ENCODE results near the gene NOC4L. TPM values are rescaled to one million over a fixed set of nuclear protein-coding genes. Genes with fewer than 3 reads are reported as not detected.

Gene NOC4L
- total and polyA plus RNA-seq, 2 of the 4 experiments (the other 2 are of a cell fraction) = 5.2 to 13.4 TPM

GRCh38 chr12:132176385-132176919 is 32.2 kb downstream of the NOC4L start (continued):
- TF ChIP-seq RCOR1 (IDR thresholded peaks at IDR 0.05; ENCODE audit: insufficient replicate concordance, low read length) = no peak
- TF ChIP-seq MXI1 (IDR thresholded peaks at IDR 0.05; ENCODE audit: borderline replicate concordance, low read depth, low read length) = no peak
- no peak for TF ChIP-seq CHD1 (IDR thresholded peaks at IDR 0.05; ENCODE audit: low read depth, low read length)

- H2BK120ac ChIP-seq (ENCODE audit: low read depth, low read length) = no peak overlapping the region
- no peak overlapping the region for H3K23ac ChIP-seq (ENCODE audit: low read depth, low read length)
- ChIA-PET POLR2A (ENCODE audit: unreplicated experiment) (no interaction called here), CTCF (no interaction called here)
- dilution Hi-C loops (cut with HindIII; ENCODE audit: low sequenced_read_pairs, unreplicated experiment) = no loop called here
- H2BK20ac ChIP-seq (ENCODE audit: low read depth, low read length) = no peak overlapping the region
- no peak overlapping the region for H3K4me2 ChIP-seq (ENCODE audit: low read depth, low read length)
- H3K14ac ChIP-seq (replicated peaks; ENCODE audit: low read depth, low read length) = no peak overlapping the region
- H4K8ac ChIP-seq (ENCODE audit: low read depth in 2 of 2, low read length in 2 of 2) = no peak overlapping the region
- no peak overlapping the region for H3K9ac ChIP-seq (ENCODE audit: low read depth, low read length)
- H3K18ac ChIP-seq (ENCODE audit: low read depth, low read length) = no peak overlapping the region
- H3K27ac ChIP-seq (ENCODE audit: insufficient read depth, low read length) = no peak overlapping the region
- H3K4ac ChIP-seq (ENCODE audit: low read depth, low read length) = no peak overlapping the region
- in situ Hi-C loops (cut with MboI; ENCODE audit: low sequenced_read_pairs) = no loop called here
- no peak for ATAC-seq (ENCODE audit: low read depth)
- no peaks in the 10 kb centered on the region for H3K9me3 ChIP-seq (ENCODE audit: control insufficient read depth, insufficient read depth, low read length)
- no peak overlapping the region for H2AK5ac ChIP-seq (ENCODE audit: low read depth, low read length)
- H3K79me1 ChIP-seq (ENCODE audit: low read depth in 1 of 2, low read length in 2 of 2) = no peaks in the 10 kb centered on the region
- no peaks in the 10 kb centered on the region for H3K36me3 ChIP-seq (ENCODE audit: control insufficient read depth, insufficient read depth, low read length)
- H3K9me1 ChIP-seq (ENCODE audit: insufficient read depth, low read length) = no peaks in the 10 kb centered on the region
- no peak for DNase-seq
- H3K4me3 ChIP-seq (ENCODE audit: insufficient read depth, low read depth, low read length) = no peak overlapping the region
- H2BK15ac ChIP-seq (ENCODE audit: low read depth, low read length) = no peak overlapping the region
- H3K27me3 ChIP-seq (ENCODE audit: control insufficient read depth, insufficient read depth, low read length) = peaks cover 59% of the 10 kb centered on the region
- H2BK5ac ChIP-seq (ENCODE audit: low read depth, low read length, poor library complexity, severe bottlenecking) = no peak overlapping the region
- H2AK9ac ChIP-seq (replicated peaks; ENCODE audit: low read depth, low read length, poor library complexity) = peak overlapping the region; percentile 24
- no TSS peak for BruUV-seq (replicated peaks)
- H4K91ac ChIP-seq (ENCODE audit: insufficient read depth, low read depth, low read length) = no peak overlapping the region
- H2AFZ ChIP-seq (replicated peaks; ENCODE audit: low read length, poor library complexity) = no peak overlapping the region
- 31% methylated on average over 2 of the region's 25 CpGs; no CpG with 5 or more reads in 1 of the 2 experiments for WGBS, 2 experiments (ENCODE audit: extremely low coverage in 2 of 2, insufficient read length in 1 of 2)
- H3K56ac ChIP-seq (ENCODE audit: extremely low read depth, insufficient read depth, low read length) = no peak overlapping the region
- intact Hi-C loops (cut with micrococcal nuclease) = no loop called here
- no peaks in the 10 kb centered on the region for H3K4me1 ChIP-seq (ENCODE audit: control insufficient read depth, insufficient read depth, low read length)
- H4K20me1 ChIP-seq (ENCODE audit: insufficient read depth, low read length) = no peaks in the 10 kb centered on the region; the same call in 1 of the 2 replicates
- no peak overlapping the region for H4K5ac ChIP-seq (ENCODE audit: low read depth, low read length)
- no peak for TF ChIP-seq RAD21 (IDR thresholded peaks at IDR 0.05; ENCODE audit: low read length)
- TF ChIP-seq POLR2A (IDR thresholded peaks at IDR 0.05; ENCODE audit: low read depth, low read length) = no peak
- TF ChIP-seq NFE2L2 (IDR thresholded peaks at IDR 0.05; ENCODE audit: low read depth, low read length) = no peak
- no peak for TF ChIP-seq CHD1 (IDR thresholded peaks at IDR 0.05; ENCODE audit: low read depth, low read length)
- TF ChIP-seq FOS (IDR thresholded peaks at IDR 0.05; ENCODE audit: low read depth, low read length) = no peak
- no peak for TF ChIP-seq SMC3 (IDR thresholded peaks at IDR 0.05; ENCODE audit: low read depth, low read length)
- TF ChIP-seq MAZ (IDR thresholded peaks at IDR 0.05; ENCODE audit: borderline replicate concordance, low read depth, low read length) = no peak
- no peak for TF ChIP-seq ELK1 (IDR thresholded peaks at IDR 0.05; ENCODE audit: borderline replicate concordance, low read depth, low read length)
- TF ChIP-seq MAFK (IDR thresholded peaks at IDR 0.05; ENCODE audit: low read depth, low read length) = no peak
- TF ChIP-seq MXI1 (IDR thresholded peaks at IDR 0.05; ENCODE audit: borderline replicate concordance, low read depth, low read length) = no peak
- no peak for TF ChIP-seq CTCF (conservative IDR thresholded peaks at IDR 0.05; ENCODE audit: low read depth, low read length)
- no peak for TF ChIP-seq CEBPB (IDR thresholded peaks at IDR 0.05; ENCODE audit: low read depth, low read length)
Measured at GRCh38 chr12:132176920-132177551, 32.8 kb downstream of the NOC4L start.
